ENCODE measurements around the gene KRTAP9-7. TPM values are rescaled to one million over a fixed set of nuclear protein-coding genes. Genes with fewer than 3 reads are reported as not detected.

Gene KRTAP9-7
- total RNA-seq, 4 donors from 2014 or later, result not detected

GRCh38 chr17:41294016-41294415 lies 18.5 kb downstream of the KRTAP9-7 start:
- no peak for DNase-seq
- no peaks in the 10 kb centered on the region for H3K9me3 ChIP-seq
- H3K4me1 ChIP-seq, result no peaks in the 10 kb centered on the region
- H3K4me3 ChIP-seq, result no peak overlapping the region
- TF ChIP-seq CTCF (IDR thresholded peaks at IDR 0.05) (no peak), POLR2AphosphoS5 (IDR thresholded peaks at IDR 0.05) (no peak), EP300 (IDR thresholded peaks at IDR 0.05; ENCODE audit: low read depth) (no peak), POLR2A (IDR thresholded peaks at IDR 0.05) (no peak)
- intact Hi-C loops (cut with DNase I; ENCODE audit: low total_unique reads), result no loop called here
- peaks cover 20% of the 10 kb centered on the region for H3K27me3 ChIP-seq
- no peaks in the 10 kb centered on the region for H3K36me3 ChIP-seq
- in situ Hi-C loops (cut with MboI; ENCODE audit: low pct_ligation_motif_present in 1 of 4, low pct_unique_long_range_greater_than_20kb in 1 of 4, low sequenced_read_pairs in 3 of 4), result no loop called here
- 71 to 100% methylated on average over 1 of the region's 1 CpG for WGBS, 2 donors (ENCODE audit: low coverage in 1 of 2)
- H3K27ac ChIP-seq, result no peak overlapping the region

GRCh38 chr17:41296846-41297245 lies 21.3 kb downstream of the KRTAP9-7 start:
- no peak overlapping the region for H3K4me3 ChIP-seq
- in situ Hi-C loops (cut with MboI; ENCODE audit: low pct_ligation_motif_present in 1 of 4, low pct_unique_long_range_greater_than_20kb in 1 of 4, low sequenced_read_pairs in 3 of 4) (no loop called here), intact Hi-C loops (cut with DNase I; ENCODE audit: low total_unique reads) (no loop called here)
- no peak for TF ChIP-seq EP300 (IDR thresholded peaks at IDR 0.05; ENCODE audit: low read depth)
- no peak for TF ChIP-seq POLR2AphosphoS5 (IDR thresholded peaks at IDR 0.05)
- TF ChIP-seq CTCF (IDR thresholded peaks at IDR 0.05), result no peak
- no peak for TF ChIP-seq POLR2A (IDR thresholded peaks at IDR 0.05)
- no peaks in the 10 kb centered on the region for H3K4me1 ChIP-seq
- no peaks in the 10 kb centered on the region for H3K36me3 ChIP-seq
- peaks cover 13% of the 10 kb centered on the region for H3K27me3 ChIP-seq
- H3K9me3 ChIP-seq, result no peaks in the 10 kb centered on the region
- no peak for DNase-seq
- 40 to 56% methylated on average over 1 of the region's 1 CpG for WGBS, 2 donors (ENCODE audit: low coverage in 1 of 2)
- no peak overlapping the region for H3K27ac ChIP-seq

GRCh38 chr17:41298458-41299135 lies 23.1 kb downstream of the KRTAP9-7 start:
- Histone ChIP-seq H3K9me3 (no peaks in the 10 kb centered on the region), H3K36me3 (no peaks in the 10 kb centered on the region), H3K27me3 (peaks cover 8% of the 10 kb centered on the region), H3K4me3 (no peak overlapping the region), H3K27ac (no peak overlapping the region), H3K4me1 (no peaks in the 10 kb centered on the region)
- in situ Hi-C loops (cut with MboI; ENCODE audit: low pct_ligation_motif_present in 1 of 4, low pct_unique_long_range_greater_than_20kb in 1 of 4, low sequenced_read_pairs in 3 of 4) (no loop called here), intact Hi-C loops (cut with DNase I; ENCODE audit: low total_unique reads) (no loop called here)
- DNase-seq, result no peak
- WGBS, 2 donors (ENCODE audit: low coverage in 1 of 2), result 50 to 88% methylated on average over 1 to 20 of the region's 20 CpGs
- TF ChIP-seq POLR2AphosphoS5 (IDR thresholded peaks at IDR 0.05), result no peak
- TF ChIP-seq POLR2A (IDR thresholded peaks at IDR 0.05), result no peak
- TF ChIP-seq EP300 (IDR thresholded peaks at IDR 0.05; ENCODE audit: low read depth), result no peak
- no peak for TF ChIP-seq CTCF (IDR thresholded peaks at IDR 0.05)

- TF ChIP-seq POLR2A (IDR thresholded peaks at IDR 0.05) (no peak), EP300 (IDR thresholded peaks at IDR 0.05; ENCODE audit: low read depth) (no peak), CTCF (IDR thresholded peaks at IDR 0.05) (no peak), POLR2AphosphoS5 (IDR thresholded peaks at IDR 0.05) (no peak)
- H3K36me3 ChIP-seq, result no peaks in the 10 kb centered on the region
- no peaks in the 10 kb centered on the region for H3K4me1 ChIP-seq
- in situ Hi-C loops (cut with MboI; ENCODE audit: low pct_ligation_motif_present in 1 of 4, low pct_unique_long_range_greater_than_20kb in 1 of 4, low sequenced_read_pairs in 3 of 4), result no loop called here
- no peak for DNase-seq
- H3K27ac ChIP-seq, result no peak overlapping the region
- intact Hi-C loops (cut with DNase I; ENCODE audit: low total_unique reads), result no loop called here
- no peaks in the 10 kb centered on the region for H3K9me3 ChIP-seq
- WGBS, 2 donors (ENCODE audit: low coverage in 1 of 2), result 60 to 74% methylated on average over 4 to 5 of the region's 5 CpGs
- H3K27me3 ChIP-seq, result peaks cover 8% of the 10 kb centered on the region
- H3K4me3 ChIP-seq, result no peak overlapping the region
These were observed 25.8 kb downstream of the KRTAP9-7 start for GRCh38 chr17:41301204-41301790.

Data from transverse colon (tissue), 4 donors.